HG02981 (cell line): ENCODE data around the gene RUSC2.
"Not testable (repeated sequence)": the region's sequence is repeated elsewhere in the genome, so short reads cannot be mapped to it uniquely, and the experiment has no call there.

ENCODE experiments used
- ATAC-seq: cut with Tn5 transposase; IDR thresholded peaks from one replicate; pipeline ENCODE4 v1.9.1; 2021; ENCODE audit warnings: mild to moderate bottlenecking, moderate library complexity; ENCODE audit not compliant: unreplicated experiment

The RUSC2 gene, protein sequence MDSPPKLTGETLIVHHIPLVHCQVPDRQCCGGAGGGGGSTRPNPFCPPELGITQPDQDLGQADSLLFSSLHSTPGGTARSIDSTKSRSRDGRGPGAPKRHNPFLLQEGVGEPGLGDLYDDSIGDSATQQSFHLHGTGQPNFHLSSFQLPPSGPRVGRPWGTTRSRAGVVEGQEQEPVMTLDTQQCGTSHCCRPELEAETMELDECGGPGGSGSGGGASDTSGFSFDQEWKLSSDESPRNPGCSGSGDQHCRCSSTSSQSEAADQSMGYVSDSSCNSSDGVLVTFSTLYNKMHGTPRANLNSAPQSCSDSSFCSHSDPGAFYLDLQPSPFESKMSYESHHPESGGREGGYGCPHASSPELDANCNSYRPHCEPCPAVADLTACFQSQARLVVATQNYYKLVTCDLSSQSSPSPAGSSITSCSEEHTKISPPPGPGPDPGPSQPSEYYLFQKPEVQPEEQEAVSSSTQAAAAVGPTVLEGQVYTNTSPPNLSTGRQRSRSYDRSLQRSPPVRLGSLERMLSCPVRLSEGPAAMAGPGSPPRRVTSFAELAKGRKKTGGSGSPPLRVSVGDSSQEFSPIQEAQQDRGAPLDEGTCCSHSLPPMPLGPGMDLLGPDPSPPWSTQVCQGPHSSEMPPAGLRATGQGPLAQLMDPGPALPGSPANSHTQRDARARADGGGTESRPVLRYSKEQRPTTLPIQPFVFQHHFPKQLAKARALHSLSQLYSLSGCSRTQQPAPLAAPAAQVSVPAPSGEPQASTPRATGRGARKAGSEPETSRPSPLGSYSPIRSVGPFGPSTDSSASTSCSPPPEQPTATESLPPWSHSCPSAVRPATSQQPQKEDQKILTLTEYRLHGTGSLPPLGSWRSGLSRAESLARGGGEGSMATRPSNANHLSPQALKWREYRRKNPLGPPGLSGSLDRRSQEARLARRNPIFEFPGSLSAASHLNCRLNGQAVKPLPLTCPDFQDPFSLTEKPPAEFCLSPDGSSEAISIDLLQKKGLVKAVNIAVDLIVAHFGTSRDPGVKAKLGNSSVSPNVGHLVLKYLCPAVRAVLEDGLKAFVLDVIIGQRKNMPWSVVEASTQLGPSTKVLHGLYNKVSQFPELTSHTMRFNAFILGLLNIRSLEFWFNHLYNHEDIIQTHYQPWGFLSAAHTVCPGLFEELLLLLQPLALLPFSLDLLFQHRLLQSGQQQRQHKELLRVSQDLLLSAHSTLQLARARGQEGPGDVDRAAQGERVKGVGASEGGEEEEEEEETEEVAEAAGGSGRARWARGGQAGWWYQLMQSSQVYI (N-terminal part only)

DNA sequence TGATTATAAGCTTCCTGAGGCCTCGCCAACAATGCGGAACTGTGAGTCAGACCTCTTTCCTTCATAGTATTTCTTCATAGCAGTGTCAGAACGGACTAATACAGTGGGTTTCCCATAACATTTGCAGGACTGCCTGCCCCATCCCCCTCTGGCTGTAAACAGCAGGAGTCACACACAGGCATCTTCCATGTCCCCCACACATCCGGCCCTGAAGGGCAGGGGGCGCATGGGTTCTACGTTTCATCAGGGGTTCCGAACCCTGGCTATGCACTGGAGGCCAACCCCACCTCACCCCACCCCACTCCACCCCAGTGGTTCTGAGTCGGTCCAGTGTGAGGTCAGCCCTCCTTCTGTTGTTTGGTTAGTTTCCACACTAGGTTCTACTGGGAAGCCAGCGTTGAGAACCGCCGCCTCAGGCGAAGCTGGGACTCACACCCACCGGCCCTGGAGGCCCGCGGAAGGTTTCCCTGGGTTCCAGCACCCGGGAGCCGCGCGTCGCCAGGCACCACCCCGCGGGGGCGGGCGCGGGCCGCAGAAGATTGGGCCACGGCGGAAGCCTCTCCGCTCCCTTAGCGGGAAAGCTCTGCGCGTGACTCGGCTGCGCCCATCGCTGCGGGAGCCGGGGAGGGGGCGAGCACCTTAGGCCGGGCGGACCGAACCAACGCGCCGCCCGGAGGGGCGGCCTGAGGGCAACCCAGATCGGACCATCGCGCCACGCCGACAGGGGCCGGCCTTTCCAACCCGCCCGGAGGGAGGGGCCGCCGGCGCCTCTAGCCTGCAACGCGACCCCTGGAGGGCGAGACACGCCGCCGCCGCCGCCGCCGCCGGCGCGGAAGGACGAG is at the start of gene RUSC2:
RUSC2 (plus strand) TSS at position 799 of the 842 bp plus-strand sequence. CDS start 56,411 bp downstream, outside the sequence.
- ATAC-seq: no peak

DNA sequence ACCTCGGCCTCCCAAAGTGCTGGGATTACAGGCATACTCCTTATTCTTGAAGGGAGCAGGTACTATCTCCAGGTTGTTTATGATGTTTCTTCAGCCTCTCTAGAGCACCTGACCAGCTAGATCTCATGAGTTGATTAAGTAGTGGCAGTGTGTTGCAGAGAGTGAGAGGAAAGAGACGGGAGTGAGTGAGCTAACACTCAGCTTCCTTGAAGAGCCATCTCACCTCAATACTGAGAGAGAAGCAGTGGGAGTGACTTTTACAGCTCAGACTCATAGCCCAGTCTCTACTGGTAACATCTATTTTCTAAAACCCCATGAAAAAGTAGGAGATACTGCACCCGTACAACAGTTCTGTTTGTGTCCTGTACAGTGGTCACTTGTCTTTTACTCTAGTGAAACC is 43.9 kb upstream of the RUSC2 start:
- no peak for ATAC-seq

DNA sequence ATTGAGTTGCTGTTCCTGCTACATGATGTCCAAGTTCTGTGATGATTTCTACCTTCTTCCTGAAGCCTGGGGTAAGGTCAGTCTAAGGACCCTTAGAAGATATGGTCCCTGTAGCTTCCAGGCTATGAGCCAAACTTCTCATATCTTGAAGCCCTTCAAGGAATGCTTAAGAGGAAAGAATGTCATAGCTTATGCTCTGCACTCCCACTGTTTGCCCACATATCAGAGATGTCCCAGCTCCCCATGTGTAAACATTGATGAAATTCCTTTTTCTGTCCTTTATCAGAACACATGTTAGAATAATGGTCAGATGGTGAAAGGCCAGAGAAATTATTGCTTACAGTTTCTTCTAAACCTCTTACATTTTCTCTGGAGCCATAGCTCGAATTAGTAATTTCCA is 41.4 kb upstream of the RUSC2 start:
- ATAC-seq: no peak

DNA sequence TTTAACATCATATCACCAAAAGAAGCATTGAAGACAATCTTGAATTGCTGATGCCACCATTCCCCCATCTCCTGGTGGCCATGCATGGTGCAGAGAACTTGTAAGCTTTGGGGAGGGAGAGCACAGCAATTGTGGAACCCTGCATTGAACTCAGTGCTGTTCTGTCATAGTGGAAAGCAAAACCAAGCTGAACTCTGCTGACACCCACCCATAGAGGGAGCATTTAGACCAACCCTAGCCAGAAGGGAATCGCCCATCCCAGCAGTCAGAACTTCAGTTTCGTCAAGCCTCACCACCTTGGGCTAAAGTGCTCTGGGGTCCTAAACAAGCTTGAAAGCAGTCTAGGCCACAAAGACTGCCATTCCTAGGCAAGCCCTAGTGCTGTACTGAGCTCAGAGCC is 37.4 kb upstream of the RUSC2 start:
- ATAC-seq: no peak

DNA sequence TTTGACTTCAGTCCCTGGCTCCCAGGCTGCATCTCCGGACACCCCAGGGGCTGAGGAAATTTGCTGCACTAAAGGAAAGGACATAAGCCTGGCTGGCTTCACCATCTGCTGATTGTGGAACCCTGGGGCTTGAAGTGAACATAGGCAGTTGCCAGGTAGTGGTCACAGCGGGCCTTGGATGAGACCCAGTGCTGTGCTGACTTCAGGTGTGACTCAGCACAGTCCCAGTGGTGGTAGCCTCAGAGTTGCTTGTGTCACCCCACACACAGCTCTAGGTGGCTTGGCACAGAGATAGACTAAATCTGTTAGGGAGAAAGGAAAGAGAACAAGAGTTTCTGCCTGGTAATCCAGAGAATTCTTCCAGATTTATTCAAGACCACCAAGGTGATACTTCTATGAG is 36.1 kb upstream of the RUSC2 start:
- no peak for ATAC-seq

DNA sequence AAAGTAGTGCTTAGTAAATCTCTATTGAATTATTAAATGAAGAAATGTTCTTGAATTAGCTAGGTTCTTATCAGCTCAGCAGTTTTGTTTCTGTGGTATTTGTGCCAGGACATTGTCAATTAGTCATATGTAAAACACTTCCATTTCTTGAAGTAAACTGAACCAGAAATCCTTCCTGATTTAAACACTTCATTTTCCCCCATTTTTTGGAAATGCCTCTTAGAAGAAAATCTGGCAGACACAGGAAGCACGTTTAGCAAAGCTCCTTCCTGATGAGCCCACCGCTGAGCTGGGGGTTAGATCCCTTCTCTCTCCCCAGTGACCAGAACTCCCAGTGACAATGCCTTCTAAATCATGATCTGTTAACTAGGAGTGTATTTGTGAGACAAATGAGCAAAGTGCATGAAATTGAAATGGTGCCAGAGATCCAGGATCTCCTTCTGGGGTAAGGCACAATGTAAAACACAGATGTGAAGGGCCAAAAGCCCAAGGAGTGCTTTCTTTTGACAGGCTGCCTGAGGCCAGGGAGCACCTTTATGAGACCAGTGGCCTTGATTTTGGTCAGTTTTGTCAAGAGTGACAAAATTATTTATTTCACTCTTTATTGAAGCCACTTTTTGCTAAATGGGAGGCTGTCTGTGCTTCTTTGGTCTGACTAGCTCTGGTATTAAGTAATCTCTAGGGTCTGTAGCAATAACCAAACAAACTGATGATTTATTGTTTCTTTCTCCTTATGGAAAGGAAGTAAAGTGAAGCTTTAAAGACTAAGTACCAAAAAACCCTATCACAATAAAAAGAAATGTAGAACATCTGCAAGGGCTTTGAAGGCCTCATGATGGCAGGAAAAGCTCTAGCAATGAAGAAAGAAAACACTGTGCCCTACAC is 25.5 kb upstream of the RUSC2 start:
- no peak for ATAC-seq

DNA sequence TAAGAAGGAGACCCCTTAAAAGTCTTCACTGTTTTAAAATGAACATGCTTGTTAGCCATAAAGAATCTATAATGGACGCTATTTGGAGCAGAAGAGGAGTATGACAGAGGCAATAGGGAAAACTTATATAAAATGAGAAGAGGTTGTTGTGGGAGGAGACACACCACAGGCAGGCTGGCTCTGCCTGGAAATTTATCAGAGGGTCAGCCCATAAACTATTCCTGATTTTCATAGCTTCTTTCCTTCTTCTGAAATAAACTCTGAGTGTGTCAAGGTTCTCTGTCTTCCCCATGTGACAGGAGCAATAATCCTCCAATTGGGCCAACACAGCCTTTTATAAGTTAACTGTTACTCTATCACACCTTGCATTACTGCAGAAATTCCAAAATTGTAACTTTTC is 19.6 kb upstream of the RUSC2 start:
- no peak for ATAC-seq

DNA sequence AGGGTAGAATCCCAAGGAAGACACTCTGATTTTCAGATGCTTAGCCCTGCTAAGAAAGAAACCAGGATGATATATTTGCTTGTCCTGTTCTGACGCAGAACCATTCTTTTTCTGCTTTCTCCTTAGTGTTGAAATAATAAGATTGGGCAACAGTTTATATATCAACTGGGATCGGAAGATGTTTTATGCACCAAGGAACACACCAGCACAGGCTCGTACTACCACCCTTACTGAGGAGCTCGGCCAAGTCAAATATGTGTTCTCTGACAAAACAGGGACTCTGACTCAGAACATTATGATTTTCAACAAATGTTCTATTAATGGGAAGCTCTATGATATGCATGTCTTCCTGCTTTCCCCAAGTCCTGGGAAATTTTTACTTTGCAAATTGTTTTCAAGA is 19.0 kb upstream of the RUSC2 start:
- no peak for ATAC-seq

DNA sequence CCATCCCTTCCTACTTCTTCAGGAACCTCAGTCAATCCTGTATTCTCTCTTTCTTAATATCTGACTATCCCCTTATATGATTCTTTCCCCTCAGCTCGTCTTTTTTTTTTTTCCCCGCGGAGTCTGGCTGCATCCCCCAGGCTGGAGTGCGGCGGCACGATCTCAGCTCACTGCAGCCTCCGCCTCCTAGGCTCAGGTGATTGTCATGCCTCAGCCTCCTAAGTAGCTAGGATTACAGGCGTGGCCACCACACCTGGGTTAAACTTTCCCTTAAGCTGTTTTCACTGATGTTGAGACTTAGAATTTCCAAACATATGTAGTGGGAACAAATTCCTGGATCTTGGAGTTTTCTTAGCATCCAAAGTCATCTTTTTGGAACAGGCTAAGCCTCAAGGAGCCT is 13.3 kb upstream of the RUSC2 start:
- no peak for ATAC-seq

DNA sequence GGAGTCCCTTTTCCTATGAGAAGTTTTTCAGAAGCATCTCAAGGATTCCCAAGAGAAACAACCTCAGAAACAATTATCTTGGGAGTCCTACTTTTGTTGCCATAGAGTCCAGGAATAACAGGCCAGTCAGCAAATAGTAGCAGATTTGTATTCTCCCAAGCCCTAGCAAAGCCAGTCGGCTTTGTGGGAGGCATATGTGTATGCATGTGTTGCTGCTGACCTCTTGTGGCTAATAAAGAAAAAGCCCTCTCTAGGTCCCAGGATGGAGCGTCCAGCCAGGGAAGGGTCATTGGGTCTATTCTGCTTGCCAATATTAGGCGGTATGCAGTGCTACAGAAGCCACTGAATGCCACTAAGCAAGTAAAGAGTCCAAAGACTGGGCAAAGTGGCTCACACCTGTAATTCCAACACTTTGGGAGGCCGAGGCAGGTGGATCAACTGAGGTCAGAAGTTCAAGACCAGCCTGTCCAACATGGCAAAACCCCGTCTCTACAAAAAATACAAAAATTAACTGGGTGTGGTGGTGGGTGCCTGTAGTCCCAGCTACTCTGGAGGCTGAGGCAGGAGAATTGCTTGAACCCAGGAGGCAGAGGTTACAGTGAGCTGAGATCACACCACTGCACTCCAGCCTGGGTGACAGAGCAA is 12.6 kb upstream of the RUSC2 start:
- ATAC-seq: not testable (repeated sequence)

DNA sequence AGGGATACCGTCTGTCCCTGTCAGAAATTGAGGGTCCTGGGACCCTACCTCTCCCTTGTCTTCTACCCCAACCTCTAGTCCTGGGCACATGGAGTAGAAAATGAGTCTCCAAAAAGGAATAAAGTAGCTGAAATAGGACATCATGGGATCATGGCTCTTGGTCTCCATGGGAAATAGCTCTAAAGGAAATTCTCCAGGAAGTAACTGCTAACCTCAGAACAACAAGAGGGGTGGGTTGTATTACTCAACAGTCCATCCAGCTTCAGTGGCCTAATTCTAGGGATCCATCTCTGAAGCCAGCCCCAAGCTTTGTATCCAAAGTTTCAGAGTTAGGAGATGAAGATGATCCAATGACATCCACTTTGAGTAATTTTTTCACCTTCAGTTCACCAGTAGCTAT is 11.0 kb upstream of the RUSC2 start:
- ATAC-seq: no peak

DNA sequence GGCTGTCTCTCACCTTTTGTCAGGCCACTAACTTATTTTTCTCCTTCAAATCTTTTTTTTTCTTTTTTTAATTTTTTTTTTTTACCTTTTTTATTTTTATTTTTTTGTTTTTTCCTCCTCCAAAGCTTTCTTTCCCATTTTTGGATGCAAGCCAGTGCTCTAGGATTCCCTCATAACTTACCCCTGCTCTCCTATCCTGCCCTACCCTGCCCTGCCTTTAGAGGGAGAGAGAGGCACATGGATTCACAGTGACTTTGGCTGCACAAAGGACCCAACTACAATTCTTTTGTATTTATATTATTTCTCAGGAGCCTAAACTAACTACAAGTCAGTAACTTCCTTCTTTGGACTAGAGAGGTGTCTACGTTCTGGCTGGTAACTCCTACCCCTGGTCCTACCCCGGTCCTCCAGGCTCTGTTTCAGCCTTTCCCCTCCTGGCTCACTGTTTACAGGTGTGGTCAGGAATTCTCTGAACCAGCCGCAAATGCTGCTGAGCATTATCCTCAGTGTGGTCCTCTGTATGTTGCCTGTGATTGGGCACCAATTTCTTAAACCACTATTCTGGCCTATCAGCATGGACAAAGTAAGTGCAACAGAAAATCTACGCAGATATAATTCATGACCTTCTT is 8.4 kb upstream of the RUSC2 start:
- no peak for ATAC-seq

DNA sequence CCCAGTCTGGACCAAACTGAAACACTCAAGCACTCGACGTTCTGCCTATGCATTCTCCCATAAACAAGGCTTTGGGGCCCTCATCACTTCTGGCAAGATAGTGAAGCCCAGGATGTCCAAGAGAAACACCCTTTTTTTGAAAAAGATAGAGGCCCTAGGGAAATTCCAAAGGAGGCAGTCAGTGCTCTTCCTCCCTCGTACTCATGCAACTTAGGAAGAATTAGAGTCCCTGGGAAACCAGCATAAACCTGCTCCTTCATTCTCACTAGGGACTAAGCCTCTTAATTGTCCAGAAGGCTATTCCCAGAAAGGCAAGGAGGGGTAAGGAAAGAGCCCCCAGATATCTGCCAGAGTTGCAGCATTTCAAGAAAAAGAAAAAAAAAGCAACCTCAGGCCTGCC is 7.8 kb upstream of the RUSC2 start:
- ATAC-seq: no peak

DNA sequence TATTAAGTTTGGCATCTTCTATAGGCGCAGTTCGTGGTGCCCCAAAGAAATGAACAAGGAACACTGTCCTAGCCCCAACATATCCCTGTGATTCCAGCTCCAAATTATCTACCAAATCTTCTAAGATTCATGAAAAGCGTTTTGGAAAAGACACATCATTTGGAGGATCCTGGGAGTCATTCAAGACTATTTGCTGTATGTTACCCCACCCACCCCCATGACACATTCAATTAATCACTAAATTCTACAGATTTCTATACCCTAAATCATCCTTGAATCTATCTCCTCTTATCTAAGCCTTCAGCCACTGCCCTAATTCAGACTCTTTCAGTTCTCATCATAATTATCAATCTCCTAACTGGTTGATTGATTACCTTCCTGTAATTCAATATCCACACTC is 5.5 kb upstream of the RUSC2 start:
- ATAC-seq: no peak

DNA sequence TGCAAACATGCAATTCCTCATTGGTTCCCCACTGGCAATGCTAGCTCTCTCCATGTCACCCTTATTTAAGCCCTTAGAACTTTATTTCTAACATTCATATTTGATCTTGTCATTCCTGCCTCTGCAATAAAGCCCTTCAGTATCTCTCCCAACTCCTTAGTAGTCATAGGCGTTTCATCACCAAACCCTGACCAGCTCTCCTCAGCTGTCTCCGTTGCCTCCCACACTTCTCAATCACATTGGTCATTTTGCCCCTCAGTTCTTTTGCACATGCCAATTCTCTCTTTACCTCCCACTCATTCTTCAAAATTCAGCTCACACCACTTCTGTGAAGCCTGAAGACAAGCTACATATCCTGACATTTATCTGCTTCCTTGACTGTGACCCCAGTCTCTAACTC is 2.8 kb upstream of the RUSC2 start:
- no peak for ATAC-seq

DNA sequence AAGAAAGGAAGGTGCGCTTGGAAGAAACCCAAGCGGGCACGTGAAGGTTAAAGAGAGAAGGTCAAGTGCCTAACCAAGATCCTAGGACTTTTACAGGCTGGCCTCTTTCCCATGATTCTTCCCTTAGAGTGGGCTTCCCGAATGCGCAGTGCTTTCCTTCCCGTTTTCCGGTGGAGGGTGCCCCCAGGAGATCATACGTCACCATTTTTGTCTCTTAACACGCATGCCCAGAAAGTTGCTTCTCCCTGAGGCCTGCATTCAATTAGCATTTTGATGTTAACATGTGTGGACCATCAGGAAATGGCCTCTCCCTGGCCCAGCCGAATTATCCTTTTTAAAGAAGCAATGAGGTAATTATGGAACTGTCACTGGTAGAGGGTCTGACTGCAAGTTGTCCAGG is 1.9 kb upstream of the RUSC2 start:
- no peak for ATAC-seq

DNA sequence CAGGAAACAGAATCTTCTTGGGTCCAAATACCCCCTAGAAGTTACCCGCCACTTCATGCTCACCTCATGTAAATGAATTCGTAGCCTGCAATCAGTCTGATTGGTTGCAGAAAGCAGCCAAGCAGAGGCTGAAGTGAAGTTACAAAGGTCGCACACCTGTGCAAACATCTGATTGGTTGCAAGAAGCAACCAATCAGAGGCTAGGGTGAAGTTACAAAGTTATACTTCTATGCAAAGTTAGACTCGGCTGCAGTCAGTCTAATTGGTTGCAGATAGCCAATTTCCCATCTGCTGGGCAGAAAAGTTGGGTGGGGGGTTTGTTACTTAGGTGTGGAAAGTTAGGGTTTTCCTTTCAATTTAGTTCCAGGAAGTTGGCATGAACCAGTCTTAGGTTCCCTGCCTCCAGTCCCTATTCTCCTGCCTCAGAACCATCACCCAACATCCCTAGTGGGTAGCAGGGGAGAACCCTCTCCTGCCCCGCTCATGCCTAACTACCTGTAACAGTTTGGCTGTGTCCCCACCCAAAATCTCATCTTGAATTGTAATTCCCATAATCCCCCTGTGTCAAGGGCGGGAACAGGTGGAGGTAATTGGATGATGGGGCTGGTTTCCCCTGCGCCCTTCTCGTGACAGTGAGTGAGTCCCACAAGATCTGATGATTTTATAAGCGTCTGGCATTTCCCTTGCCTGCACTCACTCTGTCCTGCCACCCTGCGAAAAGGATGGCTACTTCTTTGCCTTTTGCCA is 1.2 kb upstream of the RUSC2 start:
- no peak for ATAC-seq
